ENCODE measurements around the gene CELSR1.
"Not testable (repeated sequence)": the region's sequence is repeated elsewhere in the genome, so short reads cannot be mapped to it uniquely, and the experiment has no call there.

Gene CELSR1

GRCh38 chr22:46511151-46512038, 26.0 kb downstream of the CELSR1 start:
- DNase-seq: no peak

GRCh38 chr22:46509416-46510089, 27.9 kb downstream of the CELSR1 start:
- no peak for DNase-seq

DNA sequence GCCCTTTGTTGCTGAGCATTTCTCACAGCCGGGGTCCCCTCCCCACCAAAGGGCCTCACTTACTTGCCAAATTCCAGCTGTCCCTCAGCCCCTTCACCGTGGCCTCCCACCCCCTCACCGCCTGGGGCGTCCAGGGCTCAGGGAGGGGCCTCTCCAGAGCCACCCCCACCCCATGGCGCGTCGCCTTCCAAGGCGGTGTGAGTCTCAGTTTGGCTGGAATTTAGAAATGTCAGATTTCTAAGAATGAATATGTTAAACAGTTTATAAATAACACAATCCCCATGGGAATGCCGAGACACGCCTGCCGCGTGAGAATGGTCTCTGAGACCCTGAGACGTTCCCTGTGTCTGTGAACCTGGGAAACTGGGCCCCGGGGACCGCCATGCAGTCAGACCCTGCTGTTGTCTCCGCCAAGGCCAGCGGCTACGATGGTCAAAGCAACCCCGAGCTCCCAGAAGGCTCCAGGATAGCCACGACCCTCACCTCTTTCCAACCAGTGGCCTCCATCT, 28.9 kb downstream of the CELSR1 start:
- DNase-seq: no peak

- no peak for DNase-seq
Measured at GRCh38 chr22:46507451-46508425, 29.7 kb downstream of the CELSR1 start.

DNA sequence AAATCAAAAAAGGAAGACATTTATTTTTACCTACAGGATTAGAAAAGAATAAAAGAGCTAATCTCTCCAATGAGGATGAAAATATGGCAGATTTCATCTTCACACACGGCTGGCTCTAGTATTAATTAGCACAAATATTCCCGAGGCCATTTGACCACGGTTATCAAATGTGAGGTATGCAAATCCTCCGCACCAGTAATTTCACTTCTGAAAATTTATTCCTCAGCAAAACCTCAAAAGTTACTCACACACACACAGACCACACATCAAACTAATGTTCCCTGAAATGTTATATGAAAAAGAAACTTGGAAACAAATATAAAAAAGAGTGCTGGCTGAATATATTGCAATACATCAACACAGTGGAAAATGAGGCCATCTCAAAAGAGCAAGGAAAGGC, 32.8 kb downstream of the CELSR1 start:
- no peak for DNase-seq

- no peak for DNase-seq
Measured at GRCh38 chr22:46502440-46503175, 34.8 kb downstream of the CELSR1 start.

GRCh38 chr22:46501701-46502100, 35.7 kb downstream of the CELSR1 start:
- no peak for DNase-seq

DNA sequence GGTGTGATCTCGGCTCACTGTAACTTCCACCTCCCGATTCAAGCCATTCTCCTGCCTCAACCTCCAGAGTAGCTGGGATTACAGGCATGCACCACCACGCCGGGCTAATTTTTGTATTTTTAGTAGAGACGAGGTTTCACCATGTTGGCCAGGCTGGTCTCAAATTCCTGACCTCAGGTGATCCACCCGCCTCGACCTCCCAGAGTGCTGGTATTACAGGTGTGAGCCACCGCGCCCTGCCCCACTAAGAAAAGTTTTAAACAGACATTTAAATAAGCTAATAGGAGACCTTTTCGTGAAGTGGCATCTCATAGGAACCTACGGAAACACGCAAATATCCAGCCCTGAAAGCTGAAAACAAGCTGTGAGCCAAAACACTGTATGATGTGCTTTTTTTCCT, 36.2 kb downstream of the CELSR1 start:
- not testable (repeated sequence) for DNase-seq

DNA sequence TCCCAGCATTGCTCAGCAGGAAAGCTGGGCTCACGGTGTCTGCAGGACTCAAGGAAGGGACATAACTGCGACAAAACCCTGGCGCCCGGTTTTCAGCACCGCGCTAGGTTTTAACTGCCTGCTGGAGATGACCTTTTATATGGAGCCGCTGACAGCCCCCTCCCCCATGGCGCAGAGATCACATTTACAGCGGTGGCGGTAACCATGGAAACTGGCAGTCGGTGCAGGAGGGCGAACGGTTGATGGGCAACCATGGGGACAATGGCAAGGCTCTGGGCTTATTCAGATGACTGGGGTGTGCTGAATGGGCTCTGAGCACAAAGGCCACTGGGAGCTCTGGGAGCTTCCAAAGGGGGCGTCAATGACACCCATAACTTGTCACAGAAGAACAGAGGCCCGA, 37.2 kb downstream of the CELSR1 start:
- no peak for DNase-seq

GRCh38 chr22:46499805-46500189, 37.6 kb downstream of the CELSR1 start:
- no peak for DNase-seq

GRCh38 chr22:46491946-46492345, 45.5 kb downstream of the CELSR1 start:
- no peak for DNase-seq

GRCh38 chr22:46490538-46490937, 46.9 kb downstream of the CELSR1 start:
- DNase-seq: no peak

GRCh38 chr22:46486996-46487717, 50.3 kb downstream of the CELSR1 start:
- DNase-seq: no peak

DNA sequence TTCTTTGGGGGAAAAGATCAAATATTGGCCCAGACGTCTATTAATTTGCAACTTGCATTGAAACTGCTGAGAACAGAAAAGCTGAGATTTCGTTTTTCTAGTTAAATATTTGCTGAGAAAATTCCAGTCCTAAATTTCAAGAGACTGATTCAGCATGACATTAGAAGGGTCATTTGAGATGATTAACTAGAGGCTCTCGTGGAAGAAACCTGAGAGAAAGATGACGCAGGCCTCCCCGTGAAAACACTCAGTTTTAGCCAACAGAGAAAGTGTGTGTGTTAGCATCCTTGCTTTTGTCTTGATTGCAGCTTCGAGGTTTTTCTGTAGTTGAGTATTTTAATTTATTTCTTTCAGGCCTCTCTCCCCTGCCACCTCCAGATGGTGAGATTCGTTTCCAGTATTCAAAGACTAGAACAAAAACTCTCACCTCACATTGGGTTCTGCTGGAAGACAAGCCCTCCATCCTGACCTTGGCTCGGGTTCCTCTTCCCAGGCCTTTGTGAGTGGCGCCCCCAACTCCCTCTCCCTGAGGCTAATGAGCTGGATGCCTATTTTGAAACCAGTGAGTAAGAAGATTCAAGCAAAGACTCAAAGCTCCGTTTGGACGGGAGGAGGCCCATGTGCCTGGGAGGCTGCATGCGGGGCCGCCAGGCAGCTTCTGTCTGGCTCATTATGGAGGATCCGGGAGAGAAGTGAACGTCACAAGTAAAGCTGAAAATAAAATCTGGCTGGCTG, 52.4 kb downstream of the CELSR1 start:
- DNase-seq: no peak

- no peak for DNase-seq
Measured at GRCh38 chr22:46484156-46484860, 53.1 kb downstream of the CELSR1 start.

- no peak for DNase-seq
Measured at GRCh38 chr22:46483353-46483752, 54.1 kb downstream of the CELSR1 start.

DNA sequence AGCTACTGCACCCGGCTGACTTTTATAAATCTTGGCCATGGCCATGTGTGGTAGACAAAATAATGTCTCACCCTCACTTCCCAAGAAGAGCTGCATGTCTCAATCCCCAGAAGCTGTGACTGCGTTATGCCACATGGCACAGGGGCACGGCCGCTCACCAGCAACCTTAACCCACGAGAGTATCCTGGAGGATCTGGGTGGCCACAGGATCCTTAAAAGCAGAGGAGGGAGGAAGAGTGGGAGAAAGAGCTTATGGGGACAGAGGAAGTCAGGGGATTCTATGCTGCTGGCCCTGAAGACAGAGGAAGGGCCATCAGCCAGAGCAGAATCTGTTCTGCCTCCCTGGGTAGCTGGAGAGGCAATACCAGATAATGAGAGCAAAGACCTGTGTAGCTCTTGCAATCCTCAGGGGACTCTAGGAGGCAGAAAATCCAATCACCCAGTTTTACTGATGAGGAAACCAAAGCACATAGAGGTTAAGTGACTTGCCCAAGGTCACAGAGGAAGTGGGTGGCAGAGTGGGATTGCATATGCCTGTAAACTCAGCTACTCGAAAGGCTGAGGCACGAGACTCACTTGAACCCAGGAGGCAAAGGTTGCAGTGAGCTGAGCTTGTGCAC, 55.3 kb downstream of the CELSR1 start:
- DNase-seq: no peak

DNA sequence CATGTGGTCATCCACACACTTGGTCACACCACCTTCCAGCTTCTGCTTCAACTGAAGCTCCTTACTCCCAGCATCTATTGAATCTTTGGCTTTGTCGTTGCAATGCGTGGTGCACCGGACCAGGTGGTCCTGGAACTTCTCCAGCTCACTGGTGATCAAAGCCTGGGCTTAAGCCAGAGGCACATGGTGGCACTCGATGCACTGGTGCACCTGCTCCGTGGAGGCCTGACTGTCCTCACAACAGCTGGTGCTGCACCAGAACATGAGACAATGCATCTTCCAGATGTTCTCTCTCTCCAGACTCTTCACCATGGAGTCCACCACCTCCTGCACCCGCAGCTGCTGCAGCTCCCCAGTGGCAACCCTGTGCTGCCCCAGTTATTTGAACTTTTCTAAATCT, 56.0 kb downstream of the CELSR1 start:
- no peak for DNase-seq

DNA sequence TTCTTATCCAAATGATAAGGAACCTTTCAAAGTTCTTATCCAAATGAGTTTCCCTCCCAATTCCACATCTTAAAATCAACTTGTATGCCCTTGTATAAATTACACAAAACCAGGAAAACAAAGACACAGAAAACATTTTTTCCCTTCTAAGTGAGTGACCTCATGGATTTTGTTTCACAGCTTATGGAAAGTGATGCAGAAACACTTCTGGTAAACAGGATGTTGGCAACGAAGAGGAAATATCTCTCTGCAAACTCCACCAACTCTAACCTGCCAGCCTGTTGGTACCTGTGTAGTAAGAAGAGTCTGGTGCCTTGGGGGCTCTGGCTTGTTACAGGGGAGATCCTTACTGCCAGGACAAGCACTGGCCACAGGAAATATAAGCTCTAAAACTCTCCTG, 57.0 kb downstream of the CELSR1 start:
- no peak for DNase-seq

- no peak for DNase-seq
Measured at GRCh38 chr22:46479046-46479445, 58.4 kb downstream of the CELSR1 start.
